ENCODE results near the gene BTBD2. TPM values are rescaled to one million over a fixed set of nuclear protein-coding genes. Genes with fewer than 3 reads are reported as not detected.
A peak's percentile ranks its signal among the peaks of the same experiment; 100 is the strongest.

Gene BTBD2
- total and polyA plus RNA-seq, 2 of the 13 experiments (the other 11 are each of a cell fraction or from before 2014, with no cell fraction given) = 28.1 to 45.3 TPM

GRCh38 chr19:2059422-2060201 is 44.1 kb upstream of the BTBD2 start (continued):
- no peak for TF ChIP-seq TCF7L2 (IDR thresholded peaks at IDR 0.05; ENCODE audit: low read depth, low read length)
- TF ChIP-seq GTF3A (CRISPR knock-in tag; conservative IDR thresholded peaks at IDR 0.05) = no peak
- TF ChIP-seq POLR2AphosphoS5 (IDR thresholded peaks at IDR 0.05; ENCODE audit: low read depth, low read length) = peak; percentile 83
- TF ChIP-seq ZNF513 (CRISPR knock-in tag; conservative IDR thresholded peaks at IDR 0.05) = no peak
- TF ChIP-seq CENPX (CRISPR knock-in tag; IDR thresholded peaks at IDR 0.05) = no peak
- TF ChIP-seq ZNF770 (CRISPR knock-in tag; IDR thresholded peaks at IDR 0.05) = no peak
- peak; percentile 79 for TF ChIP-seq RXRA (CRISPR knock-in tag; IDR thresholded peaks at IDR 0.05)
- TF ChIP-seq SNAI1 (CRISPR knock-in tag; IDR thresholded peaks at IDR 0.05; ENCODE audit: borderline replicate concordance) = no peak
- no peak for TF ChIP-seq LCORL (IDR thresholded peaks at IDR 0.05)
- peak; percentile 98 for TF ChIP-seq LCORL (CRISPR knock-in tag; IDR thresholded peaks at IDR 0.05)
- no peak; the same call in 1 of the 2 replicates for TF ChIP-seq ZNF766 (CRISPR knock-in tag; IDR thresholded peaks at IDR 0.05; ENCODE audit: borderline replicate concordance)
- TF ChIP-seq ZFP36 (IDR thresholded peaks at IDR 0.05; ENCODE audit: borderline replicate concordance, low read depth, low read length, partially characterized antibody) = no peak
- TF ChIP-seq MAFG (CRISPR knock-in tag; IDR thresholded peaks at IDR 0.05) = no peak
- TF ChIP-seq AGO2 (optimal IDR thresholded peaks at IDR 0.05; ENCODE audit: low read depth, low read length) = peak; percentile 91
- peak; percentile 81 for TF ChIP-seq MXD3 (CRISPR knock-in tag; IDR thresholded peaks at IDR 0.05)
- no peak for TF ChIP-seq KAT2B (IDR thresholded peaks at IDR 0.05; ENCODE audit: borderline replicate concordance, low read depth, low read length)
- no peak; the same call in 1 of the 2 replicates for TF ChIP-seq HMGXB3 (CRISPR knock-in tag; IDR thresholded peaks at IDR 0.05; ENCODE audit: borderline replicate concordance)
- TF ChIP-seq JUN (CRISPR knock-in tag; IDR thresholded peaks at IDR 0.05) = peak; percentile 62; the same call in 1 of the 2 replicates
- TF ChIP-seq SOX6 (IDR thresholded peaks at IDR 0.05) = no peak
- peak; percentile 79 for TF ChIP-seq SOX6 (CRISPR knock-in tag; IDR thresholded peaks at IDR 0.05)
- peak; percentile 72; the same call in 1 of the 2 replicates for TF ChIP-seq SMAD3 (CRISPR knock-in tag; IDR thresholded peaks at IDR 0.05)
- TF ChIP-seq MED13 (CRISPR knock-in tag; IDR thresholded peaks at IDR 0.05) = 0 out of 2 replicates have a peak, but pooled peaks have one; percentile 14
- TF ChIP-seq ZNF563 (CRISPR knock-in tag; IDR thresholded peaks at IDR 0.05) = 0 out of 2 replicates have a peak, but pooled peaks have one; percentile 14

All from HepG2 (cell line).